ENCODE measurements around the gene UBA1.

Gene UBA1

DNA sequence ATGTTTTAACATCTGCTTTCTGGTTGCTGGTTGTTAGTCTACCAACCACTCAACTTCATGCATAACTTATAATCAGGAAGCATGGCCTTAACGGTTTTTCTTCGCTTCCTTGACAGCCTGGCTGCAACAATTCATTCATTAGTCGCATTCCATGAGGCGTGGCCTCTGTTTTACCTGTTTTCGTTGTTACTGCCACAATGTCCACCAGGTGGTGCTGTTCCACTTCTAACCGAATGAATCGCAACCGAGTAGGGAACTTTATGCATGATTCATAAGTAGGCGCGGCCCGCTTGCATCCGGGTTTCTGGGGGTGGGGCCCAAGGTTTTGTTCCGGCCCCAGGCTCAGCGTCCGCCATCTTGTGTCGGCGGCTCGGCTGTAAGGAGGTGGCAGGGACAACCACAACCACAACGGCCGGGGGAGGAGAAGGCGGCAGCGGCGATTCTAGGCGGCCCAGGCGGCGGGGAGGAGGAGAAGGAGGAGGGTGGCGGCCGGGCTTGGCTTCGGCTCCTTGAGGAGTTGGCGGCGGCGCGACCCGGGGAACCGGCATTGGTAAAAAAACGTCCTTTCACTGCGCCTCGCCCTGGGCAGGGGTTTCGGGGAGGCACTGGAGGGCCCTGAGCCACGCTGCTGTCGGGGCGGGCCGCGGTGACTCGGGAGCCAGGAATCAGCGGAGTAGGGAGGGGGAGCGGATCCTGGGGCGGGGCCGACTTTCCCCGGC is at the start of gene UBA1:
Gene UBA1, plus strand, starts transcription at position 355 of the 719 bp plus-strand sequence. CDS start 4,974 bp downstream, outside the sequence.
- peak; percentile 87 for DNase-seq (ENCODE audit: low spot score)

DNA sequence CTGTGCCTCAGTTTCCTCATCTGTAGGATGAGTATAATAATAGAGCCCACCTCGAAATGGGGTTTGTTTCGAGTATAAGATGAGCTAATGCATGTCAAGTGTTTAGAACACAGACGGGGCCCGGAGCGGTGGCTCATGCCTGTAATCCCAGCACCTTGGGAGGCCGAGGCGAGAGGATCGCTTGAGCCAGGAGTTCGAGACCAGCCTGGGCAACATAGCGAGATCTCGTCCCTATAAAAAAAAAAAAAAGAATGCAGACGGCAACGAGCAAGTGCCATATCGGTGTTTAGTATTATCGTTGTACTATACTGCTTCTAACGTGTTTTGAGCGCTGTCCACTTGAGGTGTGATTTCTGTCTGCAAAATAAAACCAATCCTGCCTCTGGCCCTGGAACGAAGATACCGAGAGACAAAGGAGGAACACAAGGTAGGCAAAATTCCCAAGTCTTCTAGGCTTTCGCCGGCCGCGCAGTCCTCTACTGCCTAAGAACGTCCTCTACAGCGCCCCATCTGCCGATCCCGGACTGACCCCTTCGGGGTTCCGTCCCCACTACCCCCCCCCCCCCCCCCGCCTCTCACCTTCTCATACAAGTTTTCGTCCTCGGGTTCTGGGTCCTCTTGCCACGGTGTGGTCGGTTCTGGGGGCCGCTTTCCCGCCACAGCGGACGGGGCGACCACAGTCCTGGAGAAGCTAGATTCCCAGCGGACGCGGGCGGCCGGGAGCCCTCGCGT is 49.6 kb upstream of the UBA1 start:
- peak; percentile 70 for DNase-seq (ENCODE audit: low spot score)

DNA sequence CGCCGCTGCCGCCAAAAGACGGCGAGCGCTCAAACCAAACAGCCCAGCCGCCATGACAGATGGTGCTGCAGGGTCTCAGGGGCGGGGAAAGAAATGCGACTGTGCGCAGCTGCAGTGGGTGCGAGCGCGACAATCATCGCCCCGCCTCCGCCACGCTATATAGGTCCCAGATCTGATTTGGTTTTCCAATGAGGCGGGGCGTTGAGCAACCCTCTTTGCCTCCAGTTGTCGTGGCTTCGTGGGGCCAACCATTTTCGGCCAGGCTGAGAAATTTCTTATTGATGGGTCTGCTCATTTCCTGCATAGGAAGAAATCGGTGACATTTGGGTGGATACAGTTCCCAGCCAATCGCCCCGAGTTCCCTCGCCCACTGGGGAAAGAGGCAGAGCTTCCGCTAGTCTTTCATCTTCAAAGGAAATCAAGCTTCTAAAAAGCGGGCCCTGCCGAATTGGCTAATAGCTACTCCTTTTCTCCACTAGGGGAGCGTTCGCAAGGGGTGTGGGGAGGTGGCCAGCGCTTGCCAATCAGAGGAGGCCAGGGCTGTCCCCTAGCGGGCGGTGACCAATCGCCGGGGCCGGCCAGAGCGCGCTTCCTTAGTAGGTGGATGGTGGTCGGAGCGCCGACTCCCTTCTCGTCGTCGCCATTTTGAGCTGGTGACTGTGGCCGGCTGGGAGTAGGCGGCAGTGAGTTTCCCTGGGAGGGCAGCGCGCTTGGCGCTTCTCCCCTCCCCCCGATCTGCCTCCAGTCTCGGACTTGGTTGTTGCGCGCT is 48.8 kb upstream of the UBA1 start, which contains the start of the genes NDUFB11 and RBM10:
Gene NDUFB11, minus strand, starts transcription at position 77 of the 769 bp plus-strand sequence. Its CDS starts 23 bp downstream, at position 54.
Gene RBM10, plus strand, starts transcription at position 596 of the 769 bp plus-strand sequence. CDS start 2,261 bp downstream, outside the sequence.
- DNase-seq (ENCODE audit: low spot score), result peak; percentile 94

DNA sequence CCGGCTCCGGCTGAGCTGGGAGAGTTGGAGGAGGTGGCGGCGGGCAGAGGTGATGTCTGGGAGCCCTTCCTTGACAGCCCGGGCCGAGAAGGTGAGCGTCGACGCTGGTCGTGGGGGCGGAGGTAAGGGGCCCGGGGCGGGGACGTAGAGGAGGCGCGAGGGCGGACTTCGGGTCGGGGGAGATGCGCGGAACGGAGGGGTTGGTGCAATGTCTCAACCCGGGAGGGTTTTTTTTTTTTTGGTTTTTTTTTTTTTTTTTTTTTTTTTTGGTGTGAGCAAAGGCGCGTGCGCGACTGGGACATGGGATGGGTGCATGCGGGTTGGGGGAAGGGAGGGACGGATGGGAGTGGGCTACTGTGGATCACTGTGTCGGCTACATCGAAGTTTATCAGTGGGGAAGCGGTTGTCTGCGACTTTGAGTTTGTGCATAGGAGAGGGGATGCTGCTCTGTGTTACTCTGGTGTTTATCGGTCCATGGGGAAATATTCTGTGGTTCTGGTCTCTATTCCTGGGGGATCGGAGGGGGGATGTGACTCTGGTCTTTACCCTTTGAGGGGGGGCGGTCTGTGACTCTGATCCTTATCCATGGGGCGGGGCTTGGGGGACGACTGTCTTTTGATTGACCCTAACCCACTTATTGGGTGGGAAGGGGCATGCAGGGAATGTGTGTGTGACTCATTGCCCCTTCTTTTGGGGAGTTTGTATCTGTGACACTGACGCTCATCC is 48.1 kb upstream of the UBA1 start:
- DNase-seq (ENCODE audit: low spot score), result peak; percentile 64

DNA sequence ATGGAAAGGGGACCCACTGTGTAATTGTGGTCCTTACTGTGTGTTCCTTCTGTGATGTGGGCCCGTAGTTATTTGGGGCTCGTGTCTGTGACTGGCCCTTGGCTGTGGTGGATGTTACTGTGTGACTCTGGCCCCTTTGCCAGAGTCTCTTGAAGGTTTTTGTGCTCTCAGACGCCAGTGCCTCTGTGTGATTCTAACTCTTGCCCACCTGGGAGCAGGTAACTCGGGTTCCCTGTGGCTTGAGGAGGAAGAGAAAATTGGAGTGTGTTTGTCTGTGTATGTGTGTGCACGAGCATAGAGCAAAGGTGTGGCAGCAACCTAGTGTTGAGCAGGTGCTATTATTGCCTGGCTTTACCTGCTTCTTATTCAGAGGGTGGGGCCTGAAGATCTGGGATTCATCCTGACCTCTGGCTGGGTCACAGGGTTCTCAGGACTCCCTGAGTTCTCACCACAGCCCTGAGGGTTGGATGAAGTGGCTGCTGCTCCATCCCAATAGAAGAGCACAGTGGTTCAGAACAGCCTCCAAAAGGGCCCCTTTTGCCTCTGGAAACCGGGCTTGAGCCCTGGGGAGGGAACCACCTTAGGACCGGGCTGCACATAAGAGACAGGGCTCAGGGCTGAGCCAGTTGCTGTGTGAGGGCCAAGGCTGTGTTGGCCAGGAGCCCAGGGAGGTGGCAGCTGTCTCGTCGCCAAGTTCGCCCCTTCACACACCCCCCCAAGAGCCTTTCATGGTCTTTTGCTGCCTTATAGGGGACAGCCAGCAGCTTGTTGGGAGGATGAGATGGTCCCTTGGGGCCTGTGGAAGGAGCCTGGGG is 47.3 kb upstream of the UBA1 start:
- no peak for DNase-seq (ENCODE audit: low spot score)

DNA sequence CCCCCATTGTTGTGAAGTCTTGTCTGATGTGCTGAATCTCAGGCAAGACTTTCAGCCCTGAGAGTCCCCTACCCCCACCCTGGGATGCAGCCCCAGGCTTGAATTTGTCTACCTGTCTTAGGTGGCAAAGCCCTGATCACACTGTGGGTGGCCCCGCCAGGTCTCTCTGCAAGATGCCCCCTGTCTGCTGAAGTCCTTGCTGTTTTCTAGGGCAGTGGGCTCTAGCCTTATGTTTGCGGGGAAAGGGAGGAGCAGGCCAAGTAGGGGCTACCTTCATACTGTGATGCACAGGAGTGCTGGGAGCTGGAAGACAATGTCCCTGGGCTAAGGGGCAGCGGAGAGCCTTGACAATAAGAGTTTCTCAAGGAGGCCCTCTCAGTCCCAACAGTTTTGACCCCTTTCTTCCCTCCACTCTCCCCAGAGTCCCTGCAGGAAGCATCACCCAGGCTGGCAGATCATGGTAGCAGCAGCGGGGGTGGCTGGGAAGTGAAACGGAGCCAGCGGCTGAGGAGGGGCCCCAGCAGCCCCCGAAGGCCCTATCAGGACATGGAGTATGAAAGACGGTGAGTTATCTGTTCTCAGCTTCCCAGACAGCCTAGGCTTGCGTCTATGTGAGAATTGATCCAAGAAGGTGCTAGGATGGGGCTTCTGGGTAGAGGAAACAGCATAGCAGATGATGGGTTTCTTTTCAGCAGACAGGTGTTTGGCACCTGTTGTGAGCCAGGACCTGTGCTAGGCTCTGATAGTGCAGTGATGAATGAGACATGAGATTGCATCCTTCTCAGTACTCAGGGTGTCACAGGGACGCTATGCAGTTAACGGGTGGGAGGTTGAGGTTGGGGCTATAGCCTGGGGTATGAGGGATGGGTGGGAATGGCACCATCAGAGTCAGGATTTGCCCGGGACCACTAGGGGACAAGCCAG is 46.4 kb upstream of the UBA1 start:
- no peak for DNase-seq (ENCODE audit: low spot score)

DNA sequence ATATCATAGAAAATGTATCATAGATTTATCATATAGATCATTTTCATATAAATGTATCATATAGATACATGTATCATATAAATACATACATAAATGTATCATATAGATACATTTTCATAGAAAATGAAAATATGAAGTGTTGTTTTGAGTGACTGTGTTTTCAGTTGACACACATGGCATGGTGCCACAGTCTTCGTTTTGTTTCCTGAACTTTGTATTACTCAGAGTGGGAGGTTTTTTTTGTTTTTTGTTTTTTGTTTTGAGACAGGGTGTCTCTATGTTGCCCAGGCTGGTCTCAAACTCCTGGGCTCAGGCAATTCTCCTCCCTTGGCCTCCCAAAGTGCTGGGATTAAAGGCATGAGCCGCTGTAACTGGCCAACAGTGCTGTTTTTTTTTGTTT is 44.7 kb upstream of the UBA1 start:
- no peak for DNase-seq (ENCODE audit: low spot score)

DNA sequence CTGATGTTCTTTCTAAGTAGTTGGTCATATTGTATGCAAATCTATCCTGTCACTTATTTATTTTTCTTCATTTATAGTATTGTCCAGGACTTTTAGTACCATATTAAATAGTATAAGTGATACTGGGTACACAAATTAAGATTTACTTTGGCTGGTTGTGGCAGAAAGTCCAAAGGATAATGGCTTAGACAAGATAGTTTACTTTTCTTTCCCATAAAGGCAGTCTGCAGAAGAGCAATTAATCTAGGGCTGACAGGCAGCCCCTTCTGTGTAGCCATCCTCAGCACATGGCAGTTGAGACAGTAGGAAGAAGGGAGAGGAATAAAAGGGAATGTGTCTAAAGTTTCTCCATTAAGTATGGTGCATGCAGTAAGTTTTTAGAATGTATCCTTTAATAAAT is 42.2 kb upstream of the UBA1 start:
- no peak for DNase-seq (ENCODE audit: low spot score)

DNA sequence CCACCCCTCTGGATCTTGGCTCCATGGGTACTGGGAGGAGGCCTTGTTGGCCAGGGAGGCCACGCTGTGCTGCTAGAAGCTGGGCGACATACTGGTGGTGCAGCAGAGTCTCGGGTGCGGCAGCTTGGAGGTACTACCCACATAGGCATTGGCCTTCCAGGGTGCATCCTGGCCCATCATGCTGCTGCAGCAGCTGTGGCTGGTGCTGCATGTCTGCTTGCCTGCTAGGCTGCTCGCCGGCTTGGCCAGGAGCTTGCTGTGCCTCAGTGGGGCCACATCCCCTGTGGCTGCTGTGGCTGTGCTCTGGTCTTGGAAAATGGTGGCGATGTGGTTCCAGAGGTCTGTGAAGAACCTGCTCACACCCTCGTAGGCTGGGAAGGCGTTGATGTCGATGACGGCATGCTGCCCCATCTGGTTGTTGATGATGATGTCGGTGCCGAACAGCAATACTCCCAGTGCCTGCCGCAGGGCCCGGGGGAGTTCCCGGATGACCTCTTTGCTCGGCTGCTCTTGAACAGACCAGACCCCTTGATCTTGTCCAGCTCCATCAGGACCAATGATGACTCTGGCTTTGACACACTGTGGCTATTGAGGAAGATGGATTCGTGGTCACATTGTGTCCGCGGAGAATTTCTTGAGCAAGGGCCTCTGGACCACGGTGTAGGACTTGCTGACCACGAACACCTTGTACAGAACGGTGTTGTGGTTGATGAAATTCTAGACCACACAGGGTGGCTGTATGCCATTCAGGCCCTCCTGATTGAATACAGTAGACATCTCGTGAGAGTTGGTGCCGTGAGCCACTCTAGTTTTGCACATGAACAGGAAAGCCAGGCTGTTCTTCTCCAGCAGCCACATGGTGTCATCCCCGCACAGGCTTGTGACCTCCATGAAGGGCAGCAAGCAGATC is 36.8 kb upstream of the UBA1 start:
- no peak for DNase-seq (ENCODE audit: low spot score)

DNA sequence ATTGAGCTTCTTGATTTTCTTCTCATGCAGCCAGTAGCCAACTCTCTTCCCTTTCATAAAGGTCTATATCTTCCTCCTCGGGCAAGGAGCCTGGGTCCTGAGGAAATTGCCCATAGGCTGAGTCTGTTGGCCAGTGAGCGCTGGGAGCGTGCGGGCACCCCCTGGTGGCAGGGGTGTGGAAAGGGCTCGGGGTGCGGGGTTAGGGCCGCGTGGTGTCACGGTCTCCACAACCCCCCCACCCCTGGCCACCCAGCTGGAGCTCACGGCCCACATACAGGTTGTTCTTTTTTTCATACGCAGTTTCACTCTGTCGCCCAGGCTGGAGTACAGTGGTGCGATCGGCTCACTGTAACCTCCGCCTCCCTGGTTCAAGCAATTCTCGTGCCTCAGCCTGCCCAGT is 35.5 kb upstream of the UBA1 start:
- DNase-seq (ENCODE audit: low spot score), result no peak

DNA sequence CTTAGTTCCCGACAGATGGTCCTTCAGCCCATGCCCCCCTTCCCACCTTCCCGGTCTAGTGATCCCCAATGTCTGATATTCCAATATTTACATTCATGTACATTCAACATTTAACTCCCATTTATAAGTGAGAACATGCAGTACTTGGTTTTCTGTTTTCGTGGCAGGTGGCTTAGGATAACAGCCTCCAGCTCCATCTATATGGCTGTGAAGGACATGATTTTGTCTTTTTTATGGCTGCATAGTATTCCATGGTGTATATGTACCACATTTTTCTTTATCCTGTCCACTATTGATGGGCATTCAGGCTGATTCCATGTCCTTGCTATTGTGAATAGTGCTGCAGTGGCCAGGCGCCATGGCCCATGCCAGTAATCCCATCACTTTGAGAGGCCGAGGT is 34.8 kb upstream of the UBA1 start:
- DNase-seq (ENCODE audit: low spot score), result no peak

DNA sequence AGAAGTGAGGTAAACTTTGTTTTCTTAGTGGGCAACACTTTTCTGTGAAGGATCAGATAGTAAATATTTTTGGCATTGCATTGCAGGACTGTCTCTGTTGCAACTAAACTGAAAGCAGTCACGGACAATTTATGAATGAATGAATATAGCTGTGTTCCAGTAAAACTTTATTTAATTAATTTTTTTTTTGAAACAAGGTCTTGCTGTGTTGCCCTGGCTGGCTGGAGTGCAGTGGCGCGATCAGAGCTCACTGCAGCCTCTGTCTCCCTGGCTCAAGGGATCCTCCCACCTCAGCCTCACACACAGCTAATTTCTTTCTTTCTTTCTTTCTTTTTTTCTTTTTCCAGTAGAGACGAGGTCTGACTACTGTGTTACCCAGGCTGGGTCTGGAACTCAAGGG is 32.8 kb upstream of the UBA1 start:
- no peak for DNase-seq (ENCODE audit: low spot score)

DNA sequence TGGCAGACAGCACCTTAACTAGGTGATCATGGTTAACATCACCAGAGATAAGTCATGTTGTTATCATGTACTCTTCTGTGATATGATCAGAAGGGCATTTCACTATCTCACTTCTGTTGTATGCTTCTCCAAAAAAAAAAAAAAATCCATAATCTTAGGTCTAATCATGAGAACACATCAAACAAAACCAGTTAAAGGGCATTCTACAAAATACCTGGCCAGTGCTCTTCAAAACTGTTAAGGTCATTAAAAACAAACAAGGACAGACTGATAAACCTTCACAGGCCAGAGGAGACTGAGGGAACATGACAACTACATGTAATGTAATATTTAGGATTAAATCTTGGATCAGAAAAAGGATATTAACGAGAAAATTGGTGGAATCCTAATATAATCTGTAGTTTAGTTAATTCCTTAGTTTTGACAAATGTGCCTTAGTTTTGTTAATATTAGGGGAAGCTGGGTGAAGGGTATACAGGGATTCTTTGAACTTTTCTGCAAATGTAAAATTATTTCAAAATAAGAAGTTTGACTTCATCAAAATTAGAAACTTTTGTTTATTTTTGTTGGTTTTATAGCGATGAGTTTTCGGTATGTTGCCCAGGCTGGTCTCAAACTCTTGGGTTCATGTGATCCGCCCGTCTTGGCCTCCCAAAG is 30.6 kb upstream of the UBA1 start:
- DNase-seq (ENCODE audit: low spot score), result no peak

DNA sequence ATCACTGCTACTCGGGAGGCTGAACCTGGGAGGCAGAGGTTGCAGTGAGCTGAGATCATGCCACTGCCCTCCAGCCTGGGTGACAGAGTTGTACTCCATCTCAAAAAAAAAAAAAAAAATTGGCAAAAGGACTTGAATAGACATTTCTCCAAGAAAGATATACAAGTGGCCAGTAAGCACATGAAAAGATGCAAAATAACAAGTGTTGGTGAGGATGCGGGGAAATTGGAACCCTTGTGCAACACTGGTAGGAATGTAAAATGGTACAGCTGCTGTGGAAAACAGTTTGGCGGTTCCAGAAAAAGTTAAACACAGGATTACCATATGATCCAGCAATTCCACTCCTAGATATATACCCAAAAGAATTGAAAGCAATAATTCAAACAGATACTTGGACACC is 29.2 kb upstream of the UBA1 start:
- DNase-seq (ENCODE audit: low spot score), result no peak

DNA sequence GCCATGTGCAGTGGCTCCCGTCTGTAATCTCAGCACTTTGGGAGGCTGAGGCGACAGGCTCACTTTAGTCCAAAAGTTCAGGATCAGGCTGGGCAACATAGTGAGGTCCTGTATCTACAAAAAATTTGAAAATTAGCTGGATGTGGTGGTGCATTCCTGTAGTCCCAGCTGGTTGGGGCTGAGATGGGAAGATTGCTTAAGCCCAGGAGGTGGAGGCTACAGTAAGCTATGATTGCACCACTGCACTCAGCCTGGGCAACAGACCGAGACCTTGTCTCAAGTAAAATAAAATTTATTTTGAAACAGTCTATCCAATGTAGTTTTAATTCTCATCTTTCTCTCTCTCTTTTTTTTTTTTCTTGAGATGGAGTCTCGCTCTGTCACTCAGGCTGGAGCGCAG is 27.5 kb upstream of the UBA1 start:
- DNase-seq (ENCODE audit: low spot score), result no peak

DNA sequence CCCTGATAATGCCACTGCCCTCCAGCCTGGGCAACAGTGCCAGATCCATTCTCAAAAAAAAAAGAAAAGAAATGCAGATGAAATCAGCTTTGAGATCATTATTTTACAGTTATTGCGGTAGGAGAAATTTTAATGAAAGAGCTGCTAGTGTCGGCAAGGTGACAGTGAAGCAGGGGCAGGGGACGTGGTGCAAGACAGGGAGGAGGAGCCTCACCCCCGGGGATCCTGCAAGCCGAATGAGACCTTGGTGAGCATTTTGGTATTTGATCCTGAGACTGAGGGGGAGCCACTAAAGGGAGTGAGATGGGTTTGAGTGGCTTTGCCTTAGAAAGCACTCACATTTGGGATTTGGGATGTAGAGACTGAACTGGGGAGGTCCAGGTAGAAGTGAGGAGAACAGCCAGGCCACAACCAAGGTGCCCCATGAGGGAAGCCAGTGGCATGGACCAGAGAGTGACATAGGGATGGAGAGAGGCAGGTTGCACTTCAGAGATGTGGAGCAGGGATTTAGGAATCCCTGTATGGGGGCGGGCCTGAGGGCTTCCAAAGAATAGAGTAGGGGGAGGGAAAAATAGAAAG is 25.0 kb upstream of the UBA1 start:
- no peak for DNase-seq (ENCODE audit: low spot score)

DNA sequence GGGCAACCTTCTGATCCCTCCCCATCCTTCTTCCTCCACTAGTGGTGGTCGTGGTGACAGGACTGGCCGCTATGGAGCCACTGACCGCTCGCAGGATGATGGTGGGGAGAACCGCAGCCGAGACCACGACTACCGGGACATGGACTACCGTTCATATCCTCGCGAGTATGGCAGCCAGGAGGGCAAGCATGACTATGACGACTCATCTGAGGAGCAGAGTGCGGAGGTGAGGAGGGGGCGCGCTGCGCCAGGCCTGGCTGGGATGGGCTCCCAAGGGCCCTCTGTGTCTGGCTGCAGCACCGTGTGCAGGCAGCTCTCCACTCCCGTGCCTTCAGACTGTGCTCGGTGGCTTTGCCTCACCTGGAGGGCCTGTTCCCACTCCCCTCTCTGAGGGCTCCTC is 24.4 kb upstream of the UBA1 start:
- DNase-seq (ENCODE audit: low spot score), result no peak

All from GM03348 (cell line).